Naive thymus-derived CD8-positive, alpha-beta T cell (primary cell): ENCODE data around the gene GNG7. TPM values are rescaled to one million over a fixed set of nuclear protein-coding genes. Genes with fewer than 3 reads are reported as not detected.
A peak's percentile ranks its signal among the peaks of the same experiment; 100 is the strongest.
"Not testable (repeated sequence)": the region's sequence is repeated elsewhere in the genome, so short reads cannot be mapped to it uniquely, and the experiment has no call there.

Source experiments
- ATAC-seq, 2 donors: fragments of 150-1000 bp; cut with Tn5 transposase in 1 of 2; sonication (Bioruptor Pico), chemical (Tn5 transposase) in 1 of 2; 1 replicate in 1 of 2; 2 replicates in 1 of 2; pipeline ENCODE4 v1.10.0; 2021; ENCODE audit warnings: mild to moderate bottlenecking in 2 of 2, moderate library complexity in 2 of 2
- POLR2A ChIA-PET: fragments of 350-600 bp; sonication (Branson Sonifier 250); formaldehyde crosslinking; loops from one replicate; lab custom pipeline; 2021; ENCODE audit warnings: antibody characterized with exemption; lab: Charles Lee
- DNase-seq, 10 donors: peaks; one replicate each; pipeline versions ENCODE4 v3.0.0 to v3.0.0-alpha.2; 2020 to 2022
- H3K27ac Mint-ChIP-seq, 10 donors: one replicate each; pipeline ENCODE4 v1.8.0; 2020 to 2022; ENCODE audit warnings: mild to moderate bottlenecking in 10 of 10, mixed read lengths in 10 of 10, moderate library complexity in 4 of 10, inconsistent platforms in 1 of 10
- H3K27me3 Mint-ChIP-seq, 5 donors: one replicate each; pipeline ENCODE4 v1.8.0; 2021 to 2022; ENCODE audit warnings: mixed read lengths in 5 of 5
- H3K36me3 Mint-ChIP-seq, 3 donors: one replicate each; pipeline ENCODE4 v1.8.0; 2020 to 2022; ENCODE audit warnings: mixed read lengths in 3 of 3, mild to moderate bottlenecking in 2 of 3, inconsistent platforms in 1 of 3
- H3K4me1 Mint-ChIP-seq, 4 donors: one replicate each; pipeline ENCODE4 v1.8.0; 2021 to 2022; ENCODE audit warnings: mixed read lengths in 4 of 4
- H3K4me3 Mint-ChIP-seq, 10 donors: one replicate each; pipeline ENCODE4 v1.8.0; 2020 to 2022; ENCODE audit warnings: mild to moderate bottlenecking in 10 of 10, mixed read lengths in 10 of 10, moderate library complexity in 6 of 10, inconsistent platforms in 1 of 10
- H3K9me3 Mint-ChIP-seq, 9 donors: one replicate each; pipeline ENCODE4 v1.8.0; 2020 to 2022; ENCODE audit warnings: mixed read lengths in 9 of 9, mild to moderate bottlenecking in 3 of 9, inconsistent platforms in 1 of 9, moderate library complexity in 1 of 9
- polyA plus RNA-seq, 3 donors: library from polyadenylated mRNA; unstranded; fragments of 300-500 nt; fragmentation: Illumina TruSeq; gene quantifications; one replicate each; pipeline ENCODE4 v1.2.3, GENCODE V29; 2021
- total RNA-seq, 8 experiments: library from RNA in 2 of 8; stranded (reverse) in 2 of 8; gene quantifications; one replicate each; pipeline ENCODE4 v1.2.3 and lab custom pipeline; 2021 to 2026

Gene GNG7
- total and polyA plus RNA-seq, 5 experiments from 2014 or later: 1.8 to 8.5 (median 4.2) TPM

DNA sequence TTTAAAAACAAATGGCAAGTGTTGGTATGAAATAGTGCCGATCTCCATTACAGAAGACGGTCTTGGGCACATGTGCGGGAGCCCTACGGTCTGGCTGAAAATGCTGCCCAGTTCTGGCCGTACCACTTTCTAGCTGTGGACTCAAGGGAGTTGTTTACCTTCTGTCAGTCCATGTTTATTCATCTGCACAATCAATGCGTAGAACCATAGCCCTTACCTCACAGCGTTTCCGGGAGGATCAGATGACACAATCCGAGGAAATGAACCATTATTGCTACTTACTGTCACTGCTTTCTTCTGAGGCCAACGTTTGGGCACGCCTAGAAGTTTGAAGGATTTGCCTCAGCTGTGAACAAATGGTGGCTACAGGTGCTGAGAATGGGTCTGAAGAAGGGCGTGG lies 195.4 kb downstream of the GNG7 start:
- Mint-ChIP-seq H3K9me3 (no peaks in the 10 kb centered on the region), H3K27ac (peak overlapping the region; percentile 53 to 90 (median 83)), H3K27me3 (peaks cover 0 to 2% (median 0%) of the 10 kb centered on the region in 5 donors), H3K4me1 (peaks cover 8 to 33% (median 32%) of the 10 kb centered on the region in 4 donors), H3K36me3 (no peaks in the 10 kb centered on the region), H3K4me3 (peak overlapping the region in 8 of 10 donors; percentile 15 to 66 (median 47))
- peak; percentile 9 to 69 for ATAC-seq
- DNase-seq: peak in 9 of 10 donors; percentile 13 to 69 (median 48)
- POLR2A ChIA-PET: interaction anchor here (0.6 to 7.1 kb wide), 7 partner anchors 12 to 1609 kb away, joined by 3 to 193 read pairs (median 6); partner anchors contain the start of gene GADD45B

DNA sequence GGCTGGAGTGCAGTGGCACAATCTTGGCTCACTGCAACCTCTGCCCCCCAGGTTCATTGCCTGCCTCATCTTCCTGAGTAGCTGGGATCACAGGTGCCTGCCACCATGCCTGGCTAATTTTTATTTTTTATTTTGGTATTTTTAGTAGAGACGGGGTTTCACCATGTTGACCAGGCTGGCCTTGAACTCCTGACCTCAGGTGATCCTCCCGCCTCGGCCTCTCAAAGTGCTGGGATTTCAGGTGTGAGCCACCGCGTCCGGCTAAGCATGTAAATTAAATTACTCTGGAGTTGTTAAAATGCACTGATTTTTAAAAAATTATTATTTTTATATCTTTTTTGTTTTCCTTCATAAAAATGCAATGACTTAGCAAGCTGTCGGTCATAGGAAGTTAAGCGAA lies 195.8 kb downstream of the GNG7 start:
- peak overlapping the region in 3 of 10 donors; percentile 38 to 90 (median 83) for H3K27ac Mint-ChIP-seq
- peak overlapping the region in 2 of 10 donors; percentile 38 to 66 for H3K4me3 Mint-ChIP-seq
- H3K4me1 Mint-ChIP-seq: peaks cover 8 to 33% (median 32%) of the 10 kb centered on the region in 4 donors
- POLR2A ChIA-PET: interaction anchor here (0.6 to 7.1 kb wide), 7 partner anchors 11 to 1609 kb away, joined by 3 to 193 read pairs (median 6); partner anchors contain the start of gene GADD45B
- not testable (repeated sequence) for H3K9me3 Mint-ChIP-seq, ATAC-seq, DNase-seq, H3K36me3 Mint-ChIP-seq, H3K27me3 Mint-ChIP-seq

- peak; percentile 37 to 86 (median 64) for DNase-seq
- H3K27ac Mint-ChIP-seq: peak overlapping the region; percentile 89 to 98 (median 94)
- H3K4me3 Mint-ChIP-seq: peak overlapping the region; percentile 57 to 85 (median 78)
- H3K27me3 Mint-ChIP-seq: peaks cover 0 to 3% (median 0%) of the 10 kb centered on the region in 5 donors
- H3K9me3 Mint-ChIP-seq: no peaks in the 10 kb centered on the region
- POLR2A ChIA-PET: interaction anchor here (0.5 to 7.1 kb wide), 18 partner anchors 8 to 1424 kb away, joined by 3 to 193 read pairs (median 4); partner anchors contain the start of gene GADD45B
- H3K4me1 Mint-ChIP-seq: peaks cover 8 to 38% (median 35%) of the 10 kb centered on the region in 4 donors
- ATAC-seq: peak; percentile 82 to 89
- no peaks in the 10 kb centered on the region for H3K36me3 Mint-ChIP-seq
Observed at GRCh38 chr19:2503521-2504109, 198.9 kb downstream of the GNG7 start.

GRCh38 chr19:2500841-2501261 lies 201.6 kb downstream of the GNG7 start:
- peaks cover 9 to 35% (median 29%) of the 10 kb centered on the region in 4 donors for H3K4me1 Mint-ChIP-seq

DNA sequence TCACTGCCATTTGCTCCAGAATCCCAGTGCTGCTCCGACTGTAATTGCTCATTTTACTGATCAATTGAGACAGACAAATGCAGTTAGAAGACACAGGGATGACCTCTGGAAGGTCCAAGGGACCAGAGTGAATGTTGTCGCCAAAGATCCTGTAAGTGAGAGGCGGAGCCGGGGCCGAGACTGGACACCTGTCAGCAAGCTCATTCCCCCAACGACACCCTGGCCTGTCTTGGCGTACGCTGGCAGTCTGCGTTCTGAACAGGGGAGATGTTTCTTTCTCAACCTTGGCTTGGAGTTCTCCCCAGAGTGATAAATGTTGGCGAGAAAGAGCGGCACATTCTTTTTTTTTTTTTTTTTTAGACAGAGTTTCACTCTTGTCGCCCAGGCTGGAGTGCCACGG lies 202.3 kb downstream of the GNG7 start:
- H3K27ac Mint-ChIP-seq: peak overlapping the region in 1 of 10 donors; percentile 57

More at GRCh38 chr19:2500841-2501261, 201.6 kb downstream of the GNG7 start:
- ATAC-seq: no peak
- H3K9me3 Mint-ChIP-seq: no peaks in the 10 kb centered on the region
- no peak for DNase-seq
- no peaks in the 10 kb centered on the region for H3K36me3 Mint-ChIP-seq
- H3K27ac Mint-ChIP-seq: peak overlapping the region in 2 of 10 donors; percentile 13 to 62
- POLR2A ChIA-PET: no interaction called here
- peaks cover 0 to 2% (median 0%) of the 10 kb centered on the region in 5 donors for H3K27me3 Mint-ChIP-seq
- no peak overlapping the region for H3K4me3 Mint-ChIP-seq

GRCh38 chr19:2497186-2497585 lies 205.3 kb downstream of the GNG7 start:
- H3K27ac Mint-ChIP-seq: no peak overlapping the region
- H3K27me3 Mint-ChIP-seq: peaks cover 0 to 19% (median 3%) of the 10 kb centered on the region in 5 donors
- peak overlapping the region in 2 of 10 donors; percentile 48 to 77 for H3K4me3 Mint-ChIP-seq
- POLR2A ChIA-PET: interaction anchor here (0.5 to 8.1 kb wide), 4 partner anchors 17 to 81 kb away, joined by 3 to 112 read pairs (median 3); partner anchors contain the start of gene GADD45B
- no peak for DNase-seq
- no peaks in the 10 kb centered on the region for H3K36me3 Mint-ChIP-seq
- no peaks in the 10 kb centered on the region for H3K9me3 Mint-ChIP-seq
- no peak for ATAC-seq
- H3K4me1 Mint-ChIP-seq: peaks cover 10 to 31% (median 28%) of the 10 kb centered on the region in 4 donors

More for the DNA sequence above, 202.3 kb downstream of the GNG7 start:
- no peak for ATAC-seq
- peaks cover 0 to 2% (median 0%) of the 10 kb centered on the region in 5 donors for H3K27me3 Mint-ChIP-seq
- H3K9me3 Mint-ChIP-seq: no peaks in the 10 kb centered on the region
- H3K4me3 Mint-ChIP-seq: no peak overlapping the region
- POLR2A ChIA-PET: interaction anchor here (1.4 to 8.1 kb wide), 2 partner anchors 23 to 121 kb away, joined by 3 to 112 read pairs; partner anchors contain the start of gene GADD45B
- H3K4me1 Mint-ChIP-seq: peaks cover 11 to 34% (median 30%) of the 10 kb centered on the region in 4 donors
- H3K36me3 Mint-ChIP-seq: no peaks in the 10 kb centered on the region
- no peak for DNase-seq

DNA sequence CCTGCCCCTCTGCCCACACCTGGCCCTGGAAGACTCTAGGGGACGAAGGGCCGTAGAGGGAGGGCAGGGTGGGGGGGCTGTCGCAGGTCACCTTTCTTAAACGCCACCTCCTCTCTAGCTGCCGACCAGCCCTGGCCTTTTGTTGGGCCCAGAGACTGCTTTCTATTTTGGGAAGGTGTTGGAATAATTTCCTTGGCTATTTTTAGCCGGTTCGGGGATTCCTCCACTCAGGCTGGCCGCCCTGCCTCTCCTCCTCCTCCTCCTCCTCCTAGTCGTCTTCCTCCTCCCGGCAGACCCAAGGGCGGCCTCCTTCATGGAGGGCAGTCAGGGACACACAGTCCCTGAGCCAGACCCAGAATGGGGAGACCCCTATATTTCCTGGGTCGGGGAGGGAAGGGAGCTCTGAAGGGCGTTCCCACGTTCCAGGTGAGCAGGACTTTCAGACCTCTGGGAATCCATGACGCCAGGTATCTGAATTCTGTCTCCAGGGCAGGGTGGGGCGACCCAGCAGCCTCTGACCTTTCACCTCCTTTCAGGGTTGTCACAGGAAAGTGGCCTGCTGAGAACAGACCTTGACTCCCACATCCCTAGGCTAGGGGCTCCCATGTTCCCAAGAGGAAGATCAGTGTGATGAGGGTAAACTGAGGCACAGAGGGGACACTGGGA lies 206.7 kb downstream of the GNG7 start:
- POLR2A ChIA-PET: interaction anchor here (0.5 to 8.1 kb wide), 11 partner anchors 9 to 68 kb away, joined by 3 to 112 read pairs (median 3); partner anchors contain the start of gene GADD45B
- H3K4me1 Mint-ChIP-seq: peaks cover 10 to 38% (median 32%) of the 10 kb centered on the region in 4 donors
- peak overlapping the region in 4 of 10 donors; percentile 33 to 57 (median 48) for H3K27ac Mint-ChIP-seq
- no peak for ATAC-seq
- H3K4me3 Mint-ChIP-seq: peak overlapping the region; percentile 58 to 85 (median 71)
- no peak for DNase-seq
- peaks cover 0 to 33% (median 7%) of the 10 kb centered on the region in 5 donors for H3K27me3 Mint-ChIP-seq
- no peaks in the 10 kb centered on the region for H3K36me3 Mint-ChIP-seq
- H3K9me3 Mint-ChIP-seq: no peaks in the 10 kb centered on the region

GRCh38 chr19:2495130-2495641 lies 207.3 kb downstream of the GNG7 start:
- POLR2A ChIA-PET: interaction anchor here (0.7 to 8.1 kb wide), 10 partner anchors 9 to 69 kb away, joined by 3 to 112 read pairs (median 4); partner anchors contain the start of gene GADD45B
- H3K9me3 Mint-ChIP-seq: no peaks in the 10 kb centered on the region
- ATAC-seq (peak; percentile 31 to 37), DNase-seq (peak in 2 of 10 donors; percentile 16 to 28)
- peak overlapping the region in 2 of 10 donors; percentile 9 to 57 for H3K27ac Mint-ChIP-seq
- H3K36me3 Mint-ChIP-seq: no peaks in the 10 kb centered on the region
- peaks cover 10 to 41% (median 32%) of the 10 kb centered on the region in 4 donors for H3K4me1 Mint-ChIP-seq
- H3K27me3 Mint-ChIP-seq: peaks cover 0 to 36% (median 10%) of the 10 kb centered on the region in 5 donors
- H3K4me3 Mint-ChIP-seq: peak overlapping the region; percentile 22 to 80 (median 62)

DNA sequence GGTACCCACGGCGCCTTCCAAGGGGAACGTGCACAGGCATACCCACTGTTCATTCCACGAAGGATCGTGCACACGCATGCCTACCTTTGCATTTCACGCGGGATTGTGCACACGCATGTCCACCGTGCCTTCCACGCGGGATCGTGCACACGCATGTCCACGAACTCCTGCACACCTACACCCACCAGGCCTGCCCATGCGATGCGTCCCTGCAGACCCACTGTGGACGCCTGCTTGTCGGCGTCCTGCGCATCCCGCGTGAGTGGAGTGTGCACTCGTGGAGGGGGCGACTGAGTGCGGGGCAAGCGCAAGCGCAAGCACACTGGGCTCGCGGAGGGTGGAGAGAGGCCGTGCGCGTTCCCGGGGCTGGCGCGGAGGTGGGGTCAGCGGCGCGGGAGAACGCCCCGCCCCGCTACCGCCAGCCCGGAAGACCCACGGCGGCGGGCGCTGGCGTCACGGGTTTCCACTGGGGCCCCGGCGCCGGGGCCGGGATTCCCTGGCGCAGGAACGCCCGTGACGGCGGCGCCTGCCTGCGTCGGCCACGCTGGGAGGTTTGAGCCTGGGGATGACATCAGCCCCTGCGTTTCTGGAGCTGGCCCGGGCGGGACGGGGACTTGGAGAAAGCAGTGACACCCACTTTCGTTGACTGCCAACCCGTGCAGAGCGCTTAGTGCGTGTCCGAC lies 207.9 kb downstream of the GNG7 start:
- H3K27ac Mint-ChIP-seq: peak overlapping the region in 6 of 10 donors; percentile 48 to 78 (median 68)
- ATAC-seq (peak; percentile 75 to 81), DNase-seq (peak; percentile 28 to 77 (median 42))
- peaks cover 10 to 44% (median 34%) of the 10 kb centered on the region in 4 donors for H3K4me1 Mint-ChIP-seq
- peaks cover 3 to 42% (median 13%) of the 10 kb centered on the region in 5 donors for H3K27me3 Mint-ChIP-seq
- H3K9me3 Mint-ChIP-seq: no peaks in the 10 kb centered on the region
- no peaks in the 10 kb centered on the region for H3K36me3 Mint-ChIP-seq
- POLR2A ChIA-PET: interaction anchor here (0.6 to 8.1 kb wide), 11 partner anchors 8 to 117 kb away, joined by 3 to 112 read pairs (median 4); partner anchors contain the start of gene GADD45B
- H3K4me3 Mint-ChIP-seq: peak overlapping the region; percentile 57 to 85 (median 80)

DNA sequence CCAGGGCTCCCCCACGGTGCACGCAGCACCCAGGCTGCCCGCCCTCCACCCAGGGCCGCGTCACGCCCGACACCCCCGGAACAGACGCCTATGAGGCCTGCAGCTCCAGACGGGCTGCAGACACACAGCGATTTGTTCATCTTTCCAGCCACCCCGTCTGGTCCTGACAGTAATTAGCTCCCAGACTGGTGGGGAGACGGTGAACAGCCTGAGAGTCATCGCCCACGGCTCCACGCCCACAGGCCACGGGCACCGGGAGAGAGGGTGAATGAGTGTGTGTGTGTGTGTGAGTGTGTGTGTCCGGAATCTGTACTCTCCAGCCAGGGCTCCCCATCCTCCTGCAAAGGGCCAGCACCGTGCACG lies 208.4 kb downstream of the GNG7 start:
- Mint-ChIP-seq H3K36me3 (no peaks in the 10 kb centered on the region), H3K9me3 (no peaks in the 10 kb centered on the region), H3K4me1 (peaks cover 10 to 44% (median 36%) of the 10 kb centered on the region in 4 donors), H3K27me3 (peaks cover 3 to 46% (median 15%) of the 10 kb centered on the region in 5 donors), H3K27ac (peak overlapping the region in 5 of 10 donors; percentile 30 to 72 (median 68)), H3K4me3 (peak overlapping the region; percentile 57 to 85 (median 80))
- POLR2A ChIA-PET: interaction anchor here (0.6 to 8.1 kb wide), 3 partner anchors 17 to 118 kb away, joined by 5 to 112 read pairs (median 11); partner anchors contain the start of gene GADD45B
- ATAC-seq (peak in 1 of 2 donors; percentile 3), DNase-seq (no peak)

DNA sequence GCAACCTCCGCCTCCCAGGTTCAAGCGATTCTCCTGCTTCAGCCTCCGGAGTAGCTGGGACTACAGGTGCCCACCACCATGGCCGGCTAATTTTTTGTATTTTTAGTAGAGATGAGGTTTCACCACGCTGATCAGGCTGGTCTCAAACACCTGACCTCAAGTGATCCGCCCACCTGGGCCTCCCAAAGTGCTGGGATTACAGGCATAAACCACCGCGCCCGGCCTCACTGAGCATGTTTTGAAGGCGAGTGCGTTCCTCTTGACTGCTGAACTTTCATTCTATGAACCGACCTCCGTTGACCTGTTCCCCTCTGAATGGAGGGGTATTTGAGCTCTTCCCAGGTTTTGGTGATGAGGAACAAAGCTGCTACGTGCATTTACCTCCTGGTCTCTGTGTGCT lies 209.0 kb downstream of the GNG7 start:
- not testable (repeated sequence) for DNase-seq, ATAC-seq, H3K36me3 Mint-ChIP-seq, H3K9me3 Mint-ChIP-seq
- Mint-ChIP-seq H3K4me1 (peaks cover 13 to 46% (median 39%) of the 10 kb centered on the region in 4 donors), H3K27me3 (peaks cover 3 to 46% (median 15%) of the 10 kb centered on the region in 5 donors), H3K4me3 (peak overlapping the region in 6 of 10 donors; percentile 66 to 84 (median 80)), H3K27ac (peak overlapping the region in 2 of 10 donors; percentile 25 to 68)
- POLR2A ChIA-PET: interaction anchor here (1.7 to 8.1 kb wide), 2 partner anchors 13 to 17 kb away, joined by 7 to 112 read pairs; partner anchors contain the start of gene GADD45B
